GM18870 (cell line): ENCODE data around the gene PTH2.
"Not testable (repeated sequence)": the region's sequence is repeated elsewhere in the genome, so short reads cannot be mapped to it uniquely, and the experiment has no call there.

Source experiments
- ATAC-seq: cut with Tn5 transposase; IDR thresholded peaks from one replicate; pipeline ENCODE4 v1.9.1; 2021; ENCODE audit warnings: moderate library complexity; ENCODE audit not compliant: unreplicated experiment

Gene PTH2

DNA sequence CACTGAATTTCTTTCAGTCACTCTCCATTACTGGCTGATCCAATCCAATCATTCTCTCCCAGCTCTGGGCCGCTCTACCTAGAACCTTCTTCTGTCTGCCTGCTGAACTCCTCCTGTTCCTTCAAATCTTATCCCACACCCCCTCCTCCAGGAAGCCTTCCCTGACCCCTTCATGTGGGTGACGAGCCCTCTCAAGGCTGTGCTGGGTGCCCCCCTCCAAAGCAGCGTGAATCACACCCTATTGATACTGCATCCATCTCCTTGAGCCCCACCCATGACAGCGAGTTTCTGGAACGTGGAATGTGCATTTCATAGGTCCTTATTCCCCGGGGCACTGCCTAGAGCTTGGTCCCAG is 25.2 kb upstream of the PTH2 start:
- no peak for ATAC-seq

DNA sequence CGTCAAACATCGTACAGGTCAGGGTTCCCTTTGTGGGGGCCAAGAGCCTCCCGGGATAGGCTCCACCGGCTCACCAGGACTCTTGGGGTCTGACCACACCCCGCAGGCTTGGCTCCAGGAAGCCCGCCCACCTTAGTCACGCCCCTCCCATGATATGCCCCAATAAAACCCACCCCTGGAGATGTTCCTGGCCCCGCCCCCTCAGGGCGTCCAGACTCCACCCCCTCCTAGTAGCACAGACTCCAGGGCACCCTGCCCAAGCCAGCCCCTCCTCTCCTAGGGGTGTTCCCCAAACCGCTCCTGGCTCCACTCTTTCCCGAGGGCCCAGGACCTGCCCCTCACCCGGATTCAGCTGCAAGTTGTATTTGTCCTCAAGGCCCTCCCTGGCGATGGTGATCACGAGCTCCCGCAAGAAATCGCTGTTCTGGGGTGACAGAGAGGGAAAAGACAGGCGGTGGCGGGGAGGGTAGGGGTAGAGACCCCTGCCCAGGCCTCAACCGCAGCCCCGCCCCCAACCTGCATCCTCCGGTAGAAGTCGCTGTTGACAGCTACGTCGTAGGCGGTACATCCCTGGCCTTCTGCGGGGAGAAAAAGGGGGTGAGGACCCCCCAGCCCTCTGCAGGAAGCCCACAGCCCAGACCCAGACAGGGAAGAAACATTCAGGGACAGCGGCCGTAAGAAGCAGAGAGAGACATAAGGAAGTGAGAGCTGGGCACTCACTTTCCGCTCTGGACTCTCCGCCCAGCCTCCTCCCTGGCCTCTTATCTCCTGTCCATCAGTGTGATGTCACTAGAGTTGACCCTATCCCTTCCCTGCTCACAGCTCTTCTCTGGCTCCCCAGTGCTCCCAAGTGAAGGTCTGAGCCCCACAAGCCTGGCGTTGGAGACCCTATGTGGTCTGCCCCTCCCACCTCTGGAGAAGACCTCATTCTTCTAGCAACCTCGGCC is 24.5 kb upstream of the PTH2 start:
- no peak for ATAC-seq

DNA sequence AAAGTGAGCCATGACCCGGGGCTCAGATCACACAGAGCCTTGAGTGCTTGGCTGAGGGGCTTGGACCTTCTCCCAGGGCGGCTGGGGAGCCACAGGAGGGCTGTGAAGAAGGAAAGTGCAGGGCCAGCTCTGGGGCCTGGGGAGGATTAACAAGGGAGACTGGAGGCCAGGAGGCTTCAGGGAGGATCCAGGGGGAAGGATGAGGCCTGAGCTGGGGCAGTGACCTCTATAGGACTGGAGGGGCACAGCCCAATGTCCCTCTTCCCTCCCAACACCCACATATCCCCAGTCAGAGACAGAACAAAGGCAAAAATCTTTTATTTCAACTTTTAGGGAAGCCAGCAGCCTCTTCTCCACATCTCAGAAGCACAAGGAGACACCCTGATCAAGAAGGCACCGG is 22.8 kb upstream of the PTH2 start:
- no peak for ATAC-seq

DNA sequence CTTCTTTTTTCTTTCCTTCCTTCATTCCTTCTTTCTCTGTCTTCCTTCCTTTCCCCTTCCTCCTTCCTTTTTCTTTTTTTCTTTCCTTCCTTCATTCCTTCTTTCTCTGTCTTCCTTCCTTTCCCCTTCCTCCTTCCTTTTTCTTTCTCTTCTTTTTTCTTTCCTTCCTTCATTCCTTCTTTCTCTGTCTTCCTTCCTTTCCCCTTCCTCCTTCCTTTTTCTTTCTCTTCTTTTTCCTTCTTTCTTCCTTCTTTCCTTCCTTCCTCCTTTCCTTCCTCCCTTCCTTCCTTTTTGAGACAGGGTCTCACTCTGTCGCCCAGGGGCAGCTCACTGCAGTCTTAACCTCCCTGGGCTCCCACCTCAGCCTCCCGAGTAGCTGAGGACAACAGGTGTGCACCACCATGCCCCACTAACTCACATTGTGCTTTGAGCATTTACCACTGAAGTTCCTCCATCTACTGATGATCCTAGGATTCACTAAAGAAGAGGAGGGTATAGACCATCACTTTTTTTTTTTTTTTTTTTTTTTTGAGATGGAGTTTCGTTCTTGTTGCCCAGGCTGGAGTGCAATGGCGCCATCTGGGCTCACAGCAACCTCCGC is 21.0 kb upstream of the PTH2 start:
- ATAC-seq, result not testable (repeated sequence)

DNA sequence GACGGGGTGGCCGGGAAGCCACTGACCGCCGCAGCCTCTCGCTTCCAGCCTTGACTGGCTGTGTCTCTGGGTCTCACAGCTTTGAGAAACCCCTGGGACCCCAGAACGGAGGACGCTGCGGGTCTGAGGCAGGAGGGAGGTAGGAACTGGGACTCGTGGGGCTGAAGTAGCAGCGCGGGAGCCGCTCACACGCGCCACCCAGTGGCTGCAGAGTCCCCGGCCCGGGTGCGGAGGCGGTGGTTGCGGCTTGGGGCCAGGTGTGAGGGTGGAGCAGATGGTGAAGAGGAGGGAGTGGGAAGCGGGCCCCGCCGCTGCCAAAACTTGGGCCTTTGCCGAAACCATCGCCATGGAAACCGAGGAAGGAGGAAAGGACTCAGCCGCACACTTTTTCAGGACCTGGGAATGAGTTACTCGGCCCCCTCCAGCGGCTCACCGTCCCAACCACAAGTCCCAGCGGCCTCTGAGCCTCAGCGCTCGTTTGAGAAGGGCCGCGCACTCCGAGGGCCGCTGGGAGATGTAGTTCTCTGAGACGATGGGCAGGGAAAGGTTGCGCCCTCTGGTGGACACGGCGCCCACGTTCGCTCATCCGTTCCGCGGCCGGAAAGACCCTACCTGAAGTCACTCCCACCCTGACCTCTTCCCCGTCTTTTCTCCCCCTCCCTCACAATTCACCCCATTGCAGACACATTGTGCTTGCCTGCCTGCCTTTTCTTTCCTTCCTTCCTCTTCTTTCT is 20.3 kb upstream of the PTH2 start:
- peak; percentile 64 for ATAC-seq

GRCh38 chr19:49442771-49443365 is 19.6 kb upstream of the PTH2 start:
- ATAC-seq, result peak; percentile 13

GRCh38 chr19:49442354-49442753 is 19.1 kb upstream of the PTH2 start:
- no peak for ATAC-seq

- no peak for ATAC-seq
Measured at GRCh38 chr19:49441960-49442350, 18.7 kb upstream of the PTH2 start.

- no peak for ATAC-seq
Measured at GRCh38 chr19:49441210-49441959, 18.1 kb upstream of the PTH2 start, which contains the start of gene SLC17A7. Gene SLC17A7, minus strand, starts transcription at chr19:49441527. Its CDS starts 148 bp downstream, at chr19:49441379.

- ATAC-seq, result no peak
Measured at GRCh38 chr19:49440439-49441209, 17.4 kb upstream of the PTH2 start.

- ATAC-seq, result no peak
Measured at GRCh38 chr19:49439836-49440235, 16.6 kb upstream of the PTH2 start.

GRCh38 chr19:49438261-49438660 is 15.0 kb upstream of the PTH2 start:
- ATAC-seq, result no peak

DNA sequence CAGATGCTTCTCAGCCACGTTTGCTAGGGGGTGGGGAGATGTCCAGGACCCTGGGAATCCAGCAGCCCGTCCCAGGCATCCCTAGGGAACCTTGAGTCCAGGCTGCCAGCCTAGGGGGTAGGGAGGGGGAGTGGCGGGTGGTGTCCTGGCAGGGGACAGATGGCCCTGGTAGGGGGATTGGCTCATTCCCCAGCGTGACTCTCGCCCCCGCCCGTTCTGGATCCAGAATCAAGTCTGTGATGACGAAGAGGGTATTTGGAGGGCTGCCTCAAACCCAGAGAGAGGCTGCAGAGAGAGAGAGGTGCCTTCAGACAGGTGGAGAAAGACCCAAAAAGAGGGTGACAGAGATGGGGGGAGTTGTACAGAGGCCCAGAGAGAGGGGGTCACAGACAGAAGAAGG is 14.0 kb upstream of the PTH2 start:
- no peak for ATAC-seq

GRCh38 chr19:49436381-49437017 is 13.3 kb upstream of the PTH2 start:
- ATAC-seq, result no peak

- ATAC-seq, result no peak
Measured at GRCh38 chr19:49435670-49436069, 12.4 kb upstream of the PTH2 start.

DNA sequence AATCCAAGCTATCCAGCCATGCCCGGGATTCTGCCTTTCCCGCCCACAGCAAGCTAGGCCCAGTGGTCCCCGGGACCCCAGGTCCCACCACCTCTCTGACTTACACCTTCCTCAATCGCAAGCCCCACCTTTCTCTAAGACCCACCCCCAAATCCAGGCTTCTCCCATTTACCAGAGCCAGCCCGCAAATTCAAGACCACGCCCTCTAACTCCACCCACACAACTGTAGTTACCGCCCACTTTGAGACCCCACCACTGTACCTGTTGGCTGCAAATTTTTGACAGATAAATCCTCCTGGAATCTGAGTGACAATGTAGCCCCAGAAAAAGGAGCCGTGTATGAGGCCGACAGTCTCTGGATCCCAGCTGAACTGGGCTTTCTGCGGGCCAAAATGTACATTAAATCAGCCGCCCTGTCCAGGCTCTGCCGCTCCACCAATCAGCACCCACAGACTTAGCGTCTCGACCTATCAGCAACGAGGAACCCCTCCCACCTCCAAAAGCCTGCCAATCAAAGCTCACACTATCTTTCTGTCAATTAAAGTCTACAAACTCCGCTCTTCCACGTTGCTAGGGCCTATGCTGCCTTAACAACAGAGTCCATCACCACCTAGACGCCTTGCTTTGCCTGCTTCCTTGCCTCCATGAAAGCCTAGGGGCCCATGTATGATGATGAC is 11.8 kb upstream of the PTH2 start:
- no peak for ATAC-seq

DNA sequence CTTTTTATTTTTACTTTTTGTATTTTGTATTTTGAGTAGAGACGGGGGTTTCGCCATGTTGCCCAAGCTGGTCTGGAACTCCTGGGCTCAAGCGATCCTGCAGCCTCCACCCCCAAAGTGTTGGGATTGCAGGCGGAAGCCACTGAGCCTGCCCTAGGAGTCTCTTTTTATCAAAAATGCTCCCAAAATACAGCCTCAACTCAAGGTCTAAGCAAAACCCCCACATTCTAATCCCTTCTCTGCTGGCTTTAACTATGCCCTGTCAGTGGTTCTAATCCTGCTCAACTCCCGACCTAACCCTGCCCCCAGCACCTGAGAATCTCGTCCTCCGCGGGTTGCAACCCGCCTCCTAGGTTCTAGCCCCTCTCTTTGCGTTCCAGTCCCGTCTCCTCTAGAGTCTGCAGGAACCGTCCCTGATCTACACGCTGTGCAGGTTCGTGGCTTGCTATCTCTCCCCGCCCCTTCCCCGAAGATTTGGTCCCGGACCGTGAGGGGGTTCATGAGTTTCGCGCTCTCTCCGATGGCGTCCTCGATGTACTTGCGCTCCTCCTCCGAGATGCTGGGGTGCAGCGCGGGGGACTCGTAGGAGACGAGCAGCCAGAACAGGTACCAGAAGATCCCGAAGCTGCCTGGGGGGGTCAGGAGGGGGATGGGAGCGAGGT is 10.1 kb upstream of the PTH2 start:
- ATAC-seq, result no peak
